SK-MEL-5 (cell line): ENCODE measurements around the gene ACVR1C. TPM values are rescaled to one million over a fixed set of nuclear protein-coding genes. Genes with fewer than 3 reads are reported as not detected.

Source experiments
- DNase-seq: peaks from one replicate; pipeline ENCODE4 v3.0.0-alpha.2; 2016; ENCODE audit warnings: low read depth, low spot score
- in situ Hi-C: cut with HindIII; loops from 2 replicates; pipeline ENCODE4 v1.10.0; 2016; ENCODE audit warnings: low sequenced_read_pairs, high pct_unique_total_duplicates, low pct_unique_long_range_greater_than_20kb
- polyA plus RNA-seq, 2 experiments: library from polyadenylated mRNA; depleted of rRNA; stranded (reverse); fragments of >200 nt; gene quantifications; 2 replicates each; pipeline ENCODE4 v1.2.3, GENCODE V29; 2015
- total RNA-seq: library from RNA; depleted of rRNA; stranded (reverse); fragments of >200 nt; shearing (Covaris generic); gene quantifications from 2 replicates; pipeline ENCODE4 v1.2.3, GENCODE V29; 2014; rRNA removed

ACVR1C gene
- 0.69 and 0.93 TPM in 2 replicates for total RNA-seq
- 1.0 and 1.4 TPM in 2 replicates for polyA plus RNA-seq (2015; cell fraction: cytosol; rRNA removed)
- 2.8 and 3.0 TPM in 2 replicates for polyA plus RNA-seq (2015; cell fraction: nucleus; rRNA removed)

DNA sequence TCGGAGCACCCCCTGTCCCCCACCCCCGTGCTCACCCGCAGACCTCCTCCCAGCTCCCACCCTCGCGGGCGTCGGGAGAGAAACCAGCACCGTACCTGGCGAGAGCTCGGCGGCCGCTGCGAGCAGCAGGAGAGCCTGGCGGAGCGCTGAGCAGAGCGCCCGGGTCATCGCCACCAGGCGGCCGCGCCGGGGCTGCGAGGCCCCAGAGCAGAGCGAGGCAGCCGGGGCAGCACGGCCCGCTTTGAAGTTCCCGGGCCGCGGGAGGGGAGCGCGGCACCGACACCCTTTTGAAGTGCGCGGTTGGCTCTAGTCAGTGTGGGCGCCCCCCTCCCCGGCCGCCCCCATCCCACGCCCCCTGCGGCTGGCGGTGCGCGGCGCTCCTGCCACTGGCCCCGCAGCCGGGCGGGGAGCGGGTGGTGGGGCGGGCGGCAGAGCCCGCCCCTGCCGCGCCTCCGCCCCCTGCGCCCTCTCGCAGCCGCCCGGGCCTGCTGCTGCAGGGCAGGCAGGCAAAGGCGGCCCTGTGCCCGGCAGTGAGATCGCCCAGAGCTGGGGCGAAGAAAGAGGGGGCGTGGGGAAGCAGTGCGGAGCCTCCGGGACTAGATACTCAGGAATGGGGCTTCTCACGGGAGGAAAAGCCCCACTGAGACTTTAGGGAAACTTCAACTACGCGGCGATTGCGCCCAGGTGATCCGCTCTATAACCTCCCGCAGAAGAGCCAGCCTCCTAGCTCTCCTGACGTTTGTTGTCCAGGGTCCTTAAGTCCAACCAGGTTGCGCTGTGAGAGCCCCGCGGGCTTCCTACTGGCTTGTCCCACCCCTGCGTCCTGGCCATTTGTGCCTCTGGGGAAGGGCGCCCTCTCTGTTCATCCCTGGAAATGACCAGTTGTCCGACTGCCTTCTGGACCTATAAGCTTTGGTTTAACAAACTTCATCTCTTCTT, at the start of gene ACVR1C:
ACVR1C (minus strand) TSS at position 388 of the 939 bp plus-strand sequence; CDS start at position 168, 220 bp downstream.
- in situ Hi-C loops: no loop called here
- peak; percentile 84 for DNase-seq

- DNase-seq: peak; percentile 51
- in situ Hi-C loops: no loop called here
These were observed 49.3 kb upstream of the ACVR1C start for GRCh38 chr2:157677941-157678340.

DNA sequence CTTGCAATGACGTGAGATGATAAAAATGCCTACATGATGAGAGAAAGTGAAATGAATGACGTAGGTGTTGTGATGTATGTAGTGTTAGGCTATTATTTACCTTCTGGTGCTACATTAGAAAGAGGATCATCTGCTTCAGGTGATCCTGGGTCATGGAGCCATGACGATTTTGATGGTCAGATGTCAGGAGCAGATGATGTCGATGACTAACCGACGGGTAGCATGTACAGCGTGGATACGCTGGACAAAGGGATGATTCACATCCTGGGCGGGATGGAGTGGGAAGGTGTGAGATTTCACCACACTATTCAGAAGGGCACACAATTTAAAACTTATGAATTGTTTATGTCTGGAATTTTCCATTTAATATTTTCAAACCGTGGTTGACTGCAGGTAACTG, 43.5 kb upstream of the ACVR1C start:
- in situ Hi-C loops: no loop called here

DNA sequence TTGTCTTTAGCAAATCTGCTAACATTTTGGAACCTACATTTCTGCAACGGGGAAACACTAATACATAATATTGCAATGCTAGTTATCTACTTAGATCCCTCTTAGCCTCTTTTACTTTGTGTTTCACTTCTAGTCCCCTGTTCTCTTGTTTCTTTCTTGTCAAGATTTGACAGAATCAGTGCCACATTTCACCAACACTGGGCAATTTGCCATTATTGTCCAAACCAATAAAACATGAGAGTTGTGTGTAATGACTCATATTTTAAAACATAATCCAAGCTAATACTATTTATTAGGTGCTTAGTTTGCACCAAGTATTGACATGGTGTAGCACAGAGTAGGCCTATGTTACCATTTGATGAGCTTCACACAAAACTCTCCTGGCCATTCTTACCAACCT, 33.7 kb upstream of the ACVR1C start:
- in situ Hi-C loops: no loop called here
- no peak for DNase-seq

More for the DNA sequence above, 43.5 kb upstream of the ACVR1C start:
- peak; percentile 34 for DNase-seq

GRCh38 chr2:157661776-157662175, 33.1 kb upstream of the ACVR1C start:
- in situ Hi-C loops: no loop called here
- no peak for DNase-seq

GRCh38 chr2:157657858-157658257, 29.2 kb upstream of the ACVR1C start:
- in situ Hi-C loops: no loop called here
- DNase-seq: no peak

- no peak for DNase-seq
- in situ Hi-C loops: no loop called here
These were observed 28.4 kb upstream of the ACVR1C start for GRCh38 chr2:157657101-157657500.

GRCh38 chr2:157644776-157645175, 16.1 kb upstream of the ACVR1C start:
- in situ Hi-C loops: no loop called here

DNA sequence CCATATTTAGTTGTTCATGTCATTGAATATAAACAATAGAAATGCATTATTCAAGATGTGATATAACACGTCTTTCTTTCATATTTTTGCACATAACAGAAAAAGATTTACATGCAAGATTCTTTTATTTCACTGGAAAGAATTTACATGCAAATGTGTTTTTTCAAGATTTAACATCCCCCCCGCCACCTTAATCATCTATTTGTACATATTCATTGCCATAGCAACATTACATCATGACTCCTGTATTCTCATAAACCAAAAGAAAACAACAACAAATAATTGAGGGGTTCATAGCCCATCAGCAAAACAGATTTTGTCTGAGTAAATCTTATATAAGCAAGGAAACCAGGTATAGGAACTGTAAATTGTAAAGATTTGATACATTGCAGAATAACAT, 3.2 kb upstream of the ACVR1C start:
- no peak for DNase-seq
- in situ Hi-C loops: no loop called here

More at GRCh38 chr2:157644776-157645175, 16.1 kb upstream of the ACVR1C start:
- no peak for DNase-seq

- no peak for DNase-seq
- in situ Hi-C loops: no loop called here
These were observed 829 bp downstream of the ACVR1C start for GRCh38 chr2:157627594-157628476.

- in situ Hi-C loops: no loop called here
- DNase-seq: no peak
These were observed 3.4 kb downstream of the ACVR1C start for GRCh38 chr2:157625296-157625695.

DNA sequence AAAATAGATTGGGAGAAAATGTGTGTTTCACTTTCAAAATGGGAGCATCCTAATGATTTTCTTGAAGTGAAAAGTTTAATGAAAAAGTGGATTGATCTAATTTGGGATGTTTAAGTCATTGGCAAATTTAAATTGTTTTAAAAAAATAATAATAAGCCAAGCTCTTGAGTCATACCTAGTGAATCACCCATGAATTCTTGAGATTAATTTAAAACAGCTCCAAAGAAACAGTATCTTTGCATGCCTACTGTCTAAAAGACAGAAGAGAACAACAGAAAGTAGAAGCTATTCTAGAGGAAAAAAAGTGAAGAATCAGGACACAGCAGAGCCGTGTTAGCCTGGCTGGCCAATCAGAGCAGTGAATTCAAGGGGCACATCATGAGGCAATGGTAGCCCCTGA, 7.7 kb downstream of the ACVR1C start:
- no peak for DNase-seq
- in situ Hi-C loops: no loop called here

GRCh38 chr2:157611726-157612125, 16.9 kb downstream of the ACVR1C start:
- in situ Hi-C loops: no loop called here
- DNase-seq: no peak

GRCh38 chr2:157611110-157611509, 17.6 kb downstream of the ACVR1C start:
- in situ Hi-C loops: no loop called here
- DNase-seq: no peak

- DNase-seq: no peak
- in situ Hi-C loops: no loop called here
These were observed 22.1 kb downstream of the ACVR1C start for GRCh38 chr2:157606534-157606933.

- in situ Hi-C loops: no loop called here
- no peak for DNase-seq
These were observed 25.5 kb downstream of the ACVR1C start for GRCh38 chr2:157603198-157603597.

DNA sequence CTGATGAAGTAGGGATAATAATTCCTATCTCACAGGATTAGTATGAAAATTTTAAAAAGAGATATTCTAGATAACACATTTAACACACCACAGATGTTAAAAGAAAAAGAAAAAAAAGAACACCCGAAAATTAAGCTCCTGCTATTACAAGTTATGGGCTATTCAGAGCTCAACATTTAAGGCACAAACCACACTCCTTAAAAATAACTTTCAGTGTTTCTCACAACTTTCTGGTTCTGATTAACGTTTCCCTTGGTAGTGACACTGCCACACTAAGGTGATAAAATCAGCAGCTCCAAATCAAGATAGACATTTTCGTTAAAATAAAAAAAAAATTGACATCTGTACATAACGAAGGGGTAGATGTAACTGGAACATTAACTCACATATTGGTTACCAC, 26.9 kb downstream of the ACVR1C start:
- in situ Hi-C loops: no loop called here

More for the DNA sequence above, 26.9 kb downstream of the ACVR1C start:
- no peak for DNase-seq
